Mucosa of stomach (tissue), 1 donor: ENCODE results near the gene ADGRG7.
A peak's percentile ranks its signal among the peaks of the same experiment; 100 is the strongest.

Experiments used
- H3K27me3 ChIP-seq: one replicate; pipeline ENCODE4 v1.7.0; 2013; ENCODE audit warnings: mild to moderate bottlenecking, low read length; ENCODE audit not compliant: control insufficient read depth, insufficient read depth
- H3K36me3 ChIP-seq: one replicate; pipeline ENCODE4 v1.7.0; 2013; ENCODE audit warnings: low read length; ENCODE audit not compliant: control insufficient read depth, insufficient read depth
- H3K4me1 ChIP-seq: one replicate; pipeline ENCODE4 v1.7.0; 2013; ENCODE audit warnings: mild to moderate bottlenecking, low read length; ENCODE audit not compliant: control insufficient read depth, insufficient read depth
- H3K4me3 ChIP-seq: one replicate; pipeline ENCODE4 v1.7.0; 2013; ENCODE audit warnings: low read length
- H3K9ac ChIP-seq: one replicate; pipeline ENCODE4 v1.7.0; 2013; ENCODE audit warnings: mild to moderate bottlenecking, low read length, moderate library complexity
- H3K9me3 ChIP-seq: one replicate; pipeline ENCODE4 v1.7.0; 2013; ENCODE audit warnings: mild to moderate bottlenecking, low read length, moderate library complexity; ENCODE audit not compliant: control insufficient read depth
- donor health status: Pancreatic carcinoma.

The ADGRG7 gene

DNA sequence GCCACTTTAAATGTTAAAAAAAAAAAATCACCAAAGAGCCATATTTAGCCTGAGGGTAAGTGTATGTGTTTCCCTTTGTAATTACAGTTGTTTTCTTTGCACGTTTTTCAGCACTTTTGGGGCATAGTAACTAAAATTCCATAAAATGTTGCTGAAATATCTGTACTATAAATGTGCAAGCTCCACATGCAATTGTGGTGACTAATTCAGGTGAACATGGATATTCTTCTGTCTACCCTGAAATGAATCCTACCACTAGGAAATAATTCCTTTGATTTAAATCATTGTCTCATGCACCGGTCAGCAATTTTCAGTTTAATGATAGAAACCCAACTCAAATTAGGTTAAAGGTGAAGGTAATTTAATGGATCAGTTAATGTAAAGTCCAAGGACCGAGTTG is 86.8 kb downstream of the ADGRG7 start:
- Histone ChIP-seq H3K9ac (no peak overlapping the region), H3K36me3 (no peaks in the 10 kb centered on the region), H3K9me3 (no peaks in the 10 kb centered on the region), H3K4me3 (no peak overlapping the region), H3K27me3 (no peaks in the 10 kb centered on the region), H3K4me1 (no peaks in the 10 kb centered on the region)

GRCh38 chr3:100697172-100697571 is 87.8 kb downstream of the ADGRG7 start:
- H3K36me3 ChIP-seq: no peaks in the 10 kb centered on the region
- no peak overlapping the region for H3K9ac ChIP-seq
- no peaks in the 10 kb centered on the region for H3K27me3 ChIP-seq
- H3K9me3 ChIP-seq: no peaks in the 10 kb centered on the region
- H3K4me3 ChIP-seq: no peak overlapping the region
- no peaks in the 10 kb centered on the region for H3K4me1 ChIP-seq

DNA sequence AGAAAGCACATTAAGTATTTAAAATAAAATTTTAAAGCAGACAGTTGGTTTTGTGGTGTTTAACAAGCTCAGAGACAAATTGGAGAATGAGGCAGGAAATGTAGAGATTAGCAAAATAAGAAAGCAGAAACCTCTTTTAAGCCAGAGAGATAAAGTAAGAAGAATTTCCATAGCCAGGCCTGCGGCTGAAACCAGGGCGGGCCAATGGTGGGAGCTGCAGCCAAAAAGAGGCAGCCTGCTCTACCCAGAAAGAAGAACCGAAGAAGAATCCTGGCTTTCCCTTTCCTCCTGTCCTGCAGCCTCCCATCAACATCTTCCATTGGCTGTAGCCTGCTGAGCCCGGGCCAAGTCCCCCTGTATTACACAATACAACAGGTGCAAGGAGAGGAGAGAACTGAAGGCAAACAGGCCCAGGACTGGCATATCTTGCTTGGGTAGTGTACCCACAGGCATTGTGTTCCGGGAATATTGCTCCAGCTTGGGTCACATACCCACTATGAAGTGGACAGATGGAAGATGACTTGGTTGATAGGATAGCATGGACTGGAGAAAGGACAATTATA is 88.4 kb downstream of the ADGRG7 start:
- H3K36me3 ChIP-seq: no peaks in the 10 kb centered on the region
- H3K9ac ChIP-seq: no peak overlapping the region
- no peaks in the 10 kb centered on the region for H3K4me1 ChIP-seq
- H3K9me3 ChIP-seq: no peaks in the 10 kb centered on the region
- no peak overlapping the region for H3K4me3 ChIP-seq
- H3K27me3 ChIP-seq: no peaks in the 10 kb centered on the region

DNA sequence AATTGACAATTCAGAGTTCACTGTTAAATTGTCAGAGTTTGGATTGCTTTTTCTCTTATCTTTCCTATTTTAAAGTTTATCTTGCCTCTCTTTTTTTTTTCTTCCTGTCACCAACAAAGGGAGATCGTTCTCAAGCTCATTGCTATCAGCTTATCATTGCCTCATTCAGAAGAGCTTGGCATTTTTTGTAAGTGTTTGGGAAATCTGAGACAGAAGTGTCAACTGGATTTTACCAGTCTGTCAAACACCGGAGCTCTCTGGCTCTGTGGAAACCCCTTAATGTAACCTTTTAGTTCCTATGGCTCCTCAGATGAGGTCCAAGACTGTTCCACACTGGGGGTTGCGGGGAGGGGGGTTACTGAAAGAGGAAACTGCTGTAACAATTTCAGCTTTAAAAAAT is 89.3 kb downstream of the ADGRG7 start:
- Histone ChIP-seq H3K4me1 (no peaks in the 10 kb centered on the region), H3K27me3 (no peaks in the 10 kb centered on the region), H3K36me3 (no peaks in the 10 kb centered on the region), H3K9me3 (no peaks in the 10 kb centered on the region), H3K9ac (no peak overlapping the region), H3K4me3 (no peak overlapping the region)

- no peak overlapping the region for H3K4me3 ChIP-seq
- H3K27me3 ChIP-seq: no peaks in the 10 kb centered on the region
- H3K9me3 ChIP-seq: no peaks in the 10 kb centered on the region
- no peaks in the 10 kb centered on the region for H3K4me1 ChIP-seq
- H3K9ac ChIP-seq: no peak overlapping the region
- no peaks in the 10 kb centered on the region for H3K36me3 ChIP-seq
These were observed 91.3 kb downstream of the ADGRG7 start for GRCh38 chr3:100700708-100701107.

DNA sequence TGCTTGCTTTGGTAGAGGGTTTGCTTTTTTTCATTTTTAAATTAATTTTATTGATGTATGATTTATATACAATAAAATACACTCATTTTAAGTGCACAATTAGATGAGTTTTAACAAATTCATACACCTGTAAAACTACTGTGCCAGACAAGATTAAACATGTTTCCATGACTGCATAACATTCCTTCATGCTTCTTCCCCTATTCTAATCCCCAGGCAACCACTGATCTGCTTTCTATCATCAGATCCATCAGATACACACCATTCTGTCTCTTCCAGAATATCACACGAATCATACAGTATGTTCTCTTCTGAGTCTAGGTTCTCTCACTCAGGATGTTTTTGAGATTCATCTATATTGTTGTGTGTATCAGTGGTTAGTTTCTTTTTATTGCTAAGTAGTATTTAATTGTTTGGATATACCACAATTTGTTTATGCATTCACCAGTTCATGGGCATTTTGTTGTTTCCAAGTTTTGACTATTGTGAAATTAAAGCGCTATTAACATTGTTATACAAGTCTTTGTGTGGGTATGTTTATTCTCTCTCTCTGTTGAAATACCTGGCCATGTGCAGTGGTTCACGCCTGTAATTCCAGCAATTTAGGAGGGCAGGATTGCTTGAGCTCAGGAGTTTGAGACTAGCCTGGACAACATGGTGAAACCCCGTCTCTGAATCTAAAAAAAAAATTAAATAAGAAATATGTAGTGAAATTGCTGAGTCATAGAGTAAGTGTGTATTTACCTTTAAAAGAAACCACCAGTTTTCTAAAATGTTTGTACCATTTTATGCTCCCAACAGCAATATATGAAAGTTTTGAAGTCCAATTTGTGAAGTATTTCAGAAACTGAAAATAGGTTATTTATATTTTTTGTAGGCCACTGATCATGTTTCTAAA is 92.9 kb downstream of the ADGRG7 start:
- Histone ChIP-seq H3K9me3 (no peaks in the 10 kb centered on the region), H3K36me3 (no peaks in the 10 kb centered on the region), H3K4me3 (no peak overlapping the region), H3K27me3 (peaks cover 6% of the 10 kb centered on the region), H3K9ac (no peak overlapping the region), H3K4me1 (no peaks in the 10 kb centered on the region)

DNA sequence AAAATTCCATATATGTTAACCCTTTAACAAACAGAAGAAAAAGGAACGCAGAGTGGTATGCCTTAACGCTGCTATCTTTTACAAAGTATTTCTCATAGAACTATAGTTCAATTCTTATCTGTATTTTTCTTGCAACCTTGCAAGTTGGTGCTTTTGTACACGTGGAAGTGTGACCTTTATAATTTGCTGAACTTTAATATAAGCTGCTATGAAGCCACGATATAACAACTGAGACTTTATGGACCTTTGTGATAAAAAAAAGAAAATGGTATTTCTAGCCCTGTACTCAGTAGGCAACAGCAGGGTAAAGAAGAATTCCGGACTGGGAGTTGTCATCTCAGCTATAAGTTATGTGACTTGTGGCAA is 93.6 kb downstream of the ADGRG7 start:
- H3K36me3 ChIP-seq: no peaks in the 10 kb centered on the region
- H3K4me3 ChIP-seq: no peak overlapping the region
- peaks cover 6% of the 10 kb centered on the region for H3K27me3 ChIP-seq
- no peaks in the 10 kb centered on the region for H3K4me1 ChIP-seq
- no peaks in the 10 kb centered on the region for H3K9me3 ChIP-seq
- no peak overlapping the region for H3K9ac ChIP-seq

DNA sequence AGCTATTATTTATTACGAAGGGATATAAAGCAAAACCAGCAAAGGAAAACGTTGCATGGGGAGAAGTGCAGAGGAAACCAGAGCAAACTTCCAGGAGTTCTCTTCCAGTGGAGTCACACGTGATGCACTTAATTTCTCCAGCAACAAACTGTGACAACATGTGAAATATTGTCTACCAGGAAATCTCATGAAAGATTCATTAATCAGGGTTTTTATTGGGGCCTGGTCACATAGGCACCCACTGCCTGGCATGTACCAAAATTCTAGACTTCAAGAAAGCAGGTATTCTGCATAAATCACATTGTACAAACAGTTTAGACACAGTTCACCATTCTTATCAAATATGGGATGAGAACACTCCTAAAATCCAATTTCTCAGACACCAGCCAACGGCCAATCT is 94.5 kb downstream of the ADGRG7 start:
- H3K9ac ChIP-seq: no peak overlapping the region
- no peak overlapping the region for H3K4me3 ChIP-seq
- H3K9me3 ChIP-seq: no peaks in the 10 kb centered on the region
- H3K4me1 ChIP-seq: no peaks in the 10 kb centered on the region
- peaks cover 6% of the 10 kb centered on the region for H3K27me3 ChIP-seq
- no peaks in the 10 kb centered on the region for H3K36me3 ChIP-seq

GRCh38 chr3:100706365-100706764 is 97.0 kb downstream of the ADGRG7 start:
- no peaks in the 10 kb centered on the region for H3K36me3 ChIP-seq
- no peaks in the 10 kb centered on the region for H3K9me3 ChIP-seq
- peaks cover 6% of the 10 kb centered on the region for H3K27me3 ChIP-seq
- H3K9ac ChIP-seq: no peak overlapping the region
- H3K4me1 ChIP-seq: no peaks in the 10 kb centered on the region
- no peak overlapping the region for H3K4me3 ChIP-seq

DNA sequence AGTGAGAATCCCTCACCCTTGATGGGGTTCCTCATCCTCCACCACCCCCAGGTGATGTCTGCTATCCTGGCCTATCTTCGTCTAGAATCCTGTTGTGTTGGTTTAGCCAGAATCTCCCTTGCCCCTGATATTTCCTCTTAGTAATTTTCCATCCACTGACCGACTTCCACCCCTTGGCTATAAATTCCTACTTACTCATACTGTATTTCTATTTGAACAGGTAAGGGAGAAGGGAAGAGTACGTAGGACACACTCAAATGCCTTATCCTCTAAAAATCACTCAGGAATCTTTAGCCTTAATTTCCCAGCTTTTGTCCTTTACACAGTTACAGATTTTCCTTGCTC is 99.2 kb downstream of the ADGRG7 start:
- Histone ChIP-seq H3K4me1 (no peaks in the 10 kb centered on the region), H3K27me3 (peaks cover 6% of the 10 kb centered on the region), H3K9ac (peak overlapping the region; percentile 7), H3K36me3 (no peaks in the 10 kb centered on the region), H3K9me3 (no peaks in the 10 kb centered on the region), H3K4me3 (peak overlapping the region; percentile 40)

DNA sequence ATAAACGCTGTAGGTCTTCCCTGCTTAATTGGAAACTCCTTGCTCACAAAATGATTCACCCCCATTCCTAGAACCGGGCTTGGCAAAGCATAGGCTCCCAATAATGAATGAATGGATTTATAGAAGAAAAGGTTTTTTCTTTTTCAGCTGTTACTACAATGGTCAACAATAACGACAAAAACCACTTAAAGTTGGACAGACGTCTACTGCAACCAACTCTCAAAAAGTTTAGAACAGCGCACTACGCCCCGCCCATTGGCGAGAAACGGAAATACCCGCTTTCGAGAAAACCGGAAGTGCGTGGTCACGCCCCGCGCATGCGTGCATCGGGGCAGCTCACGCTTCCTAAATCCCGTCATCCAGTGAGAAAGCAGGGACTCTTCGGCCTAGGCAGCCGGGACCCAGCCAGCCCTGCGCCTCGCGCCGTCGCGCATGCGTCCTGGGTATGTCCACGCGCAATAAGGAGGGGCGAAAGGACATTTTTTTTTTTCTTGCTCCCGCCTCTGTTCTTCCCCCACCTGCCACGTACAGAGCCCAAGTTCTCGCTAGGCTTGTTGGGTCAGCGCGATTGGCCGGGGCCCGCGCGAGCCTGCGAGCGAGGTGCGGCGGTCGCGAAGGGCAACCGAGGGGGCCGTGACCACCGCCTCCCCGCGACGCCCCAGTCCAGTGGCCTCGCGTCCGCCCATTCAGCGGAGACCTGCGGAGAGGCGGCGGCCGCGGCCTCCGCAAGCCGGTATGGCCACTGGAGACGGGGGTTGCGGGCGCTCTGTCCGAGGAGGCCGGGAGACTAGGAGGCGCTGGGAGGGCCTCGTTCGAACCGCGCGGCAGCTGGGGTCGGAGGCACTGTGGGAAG is 99.8 kb downstream of the ADGRG7 start, which contains the start of gene TFG:
Gene TFG (plus strand): TSS at position 506 of the 853 bp plus-strand sequence. CDS start 4,192 bp downstream, outside the sequence.
- Histone ChIP-seq H3K4me1 (no peaks in the 10 kb centered on the region), H3K9me3 (no peaks in the 10 kb centered on the region), H3K9ac (peak within 1 kb of the TSS; percentile 81), H3K27me3 (peaks cover 6% of the 10 kb centered on the region), H3K36me3 (no peaks in the 10 kb centered on the region), H3K4me3 (peak within 1 kb of the TSS; percentile 75)

DNA sequence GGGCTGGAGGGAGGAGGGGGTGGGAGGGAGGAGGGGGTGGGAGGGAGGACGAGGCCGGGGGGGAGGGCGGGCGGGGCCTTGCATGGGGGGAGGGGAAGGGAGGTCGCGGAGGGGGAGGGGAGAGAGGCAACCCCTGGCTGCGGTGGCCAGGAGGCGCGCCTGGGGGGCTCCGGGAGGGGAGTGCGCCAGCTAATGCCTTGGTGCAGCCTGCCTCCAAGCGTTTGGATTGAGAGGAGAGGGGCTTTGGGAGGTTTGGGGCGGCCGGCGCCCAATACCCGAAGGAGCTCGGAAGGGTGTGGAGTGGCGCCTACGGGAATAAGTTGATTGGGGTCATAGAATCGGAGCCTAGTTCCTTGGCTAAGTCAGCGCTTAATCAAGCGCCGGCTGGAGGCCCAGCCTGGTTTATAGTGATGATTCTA is 100.5 kb downstream of the ADGRG7 start:
- H3K9ac ChIP-seq: peak overlapping the region; percentile 81
- H3K9me3 ChIP-seq: no peaks in the 10 kb centered on the region
- H3K4me3 ChIP-seq: peak overlapping the region; percentile 75
- H3K36me3 ChIP-seq: no peaks in the 10 kb centered on the region
- peaks cover 6% of the 10 kb centered on the region for H3K27me3 ChIP-seq
- no peaks in the 10 kb centered on the region for H3K4me1 ChIP-seq
